ENCODE data around the gene RXRA.

- TF ChIP-seq, protein P1, sequence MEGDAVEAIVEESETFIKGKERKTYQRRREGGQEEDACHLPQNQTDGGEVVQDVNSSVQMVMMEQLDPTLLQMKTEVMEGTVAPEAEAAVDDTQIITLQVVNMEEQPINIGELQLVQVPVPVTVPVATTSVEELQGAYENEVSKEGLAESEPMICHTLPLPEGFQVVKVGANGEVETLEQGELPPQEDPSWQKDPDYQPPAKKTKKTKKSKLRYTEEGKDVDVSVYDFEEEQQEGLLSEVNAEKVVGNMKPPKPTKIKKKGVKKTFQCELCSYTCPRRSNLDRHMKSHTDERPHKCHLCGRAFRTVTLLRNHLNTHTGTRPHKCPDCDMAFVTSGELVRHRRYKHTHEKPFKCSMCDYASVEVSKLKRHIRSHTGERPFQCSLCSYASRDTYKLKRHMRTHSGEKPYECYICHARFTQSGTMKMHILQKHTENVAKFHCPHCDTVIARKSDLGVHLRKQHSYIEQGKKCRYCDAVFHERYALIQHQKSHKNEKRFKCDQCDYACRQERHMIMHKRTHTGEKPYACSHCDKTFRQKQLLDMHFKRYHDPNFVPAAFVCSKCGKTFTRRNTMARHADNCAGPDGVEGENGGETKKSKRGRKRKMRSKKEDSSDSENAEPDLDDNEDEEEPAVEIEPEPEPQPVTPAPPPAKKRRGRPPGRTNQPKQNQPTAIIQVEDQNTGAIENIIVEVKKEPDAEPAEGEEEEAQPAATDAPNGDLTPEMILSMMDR (IDR thresholded peaks at IDR 0.05) = no peak
- TF ChIP-seq EP300 (IDR thresholded peaks at IDR 0.05) (no peak), POLR2A (IDR thresholded peaks at IDR 0.05) (no peak)
Measured at GRCh38 chr9:134278974-134279640, 47.1 kb upstream of the RXRA start.

Data from upper lobe of left lung (tissue), 4 donors.